Measurements from ENCODE around the gene POU2AF1.

DNA sequence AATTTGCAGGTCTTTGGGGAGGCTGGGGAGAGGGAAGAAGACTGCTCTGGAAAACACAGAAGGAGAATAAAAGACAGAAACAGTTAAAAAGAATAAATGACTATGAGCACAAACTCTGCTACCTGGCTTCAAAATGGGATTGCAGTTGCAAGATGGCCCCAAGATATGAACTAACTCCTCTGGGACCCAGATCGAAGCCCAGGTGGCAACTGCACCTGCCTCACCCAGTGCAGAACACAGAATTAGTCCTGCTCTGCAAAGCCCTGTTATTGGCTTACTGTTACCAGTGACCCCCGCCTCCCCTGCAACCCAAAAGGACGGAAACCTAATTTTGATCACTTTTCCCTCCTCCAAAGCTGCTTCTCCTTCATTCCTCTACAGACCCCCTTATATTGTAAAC, 35.9 kb upstream of the POU2AF1 start:
- no peak for TF ChIP-seq CREB1 (CRISPR knock-in tag; IDR thresholded peaks at IDR 0.05)
- TF ChIP-seq ZNF138 (CRISPR knock-in tag; conservative IDR thresholded peaks at IDR 0.05): no peak
- TF ChIP-seq, protein P1, sequence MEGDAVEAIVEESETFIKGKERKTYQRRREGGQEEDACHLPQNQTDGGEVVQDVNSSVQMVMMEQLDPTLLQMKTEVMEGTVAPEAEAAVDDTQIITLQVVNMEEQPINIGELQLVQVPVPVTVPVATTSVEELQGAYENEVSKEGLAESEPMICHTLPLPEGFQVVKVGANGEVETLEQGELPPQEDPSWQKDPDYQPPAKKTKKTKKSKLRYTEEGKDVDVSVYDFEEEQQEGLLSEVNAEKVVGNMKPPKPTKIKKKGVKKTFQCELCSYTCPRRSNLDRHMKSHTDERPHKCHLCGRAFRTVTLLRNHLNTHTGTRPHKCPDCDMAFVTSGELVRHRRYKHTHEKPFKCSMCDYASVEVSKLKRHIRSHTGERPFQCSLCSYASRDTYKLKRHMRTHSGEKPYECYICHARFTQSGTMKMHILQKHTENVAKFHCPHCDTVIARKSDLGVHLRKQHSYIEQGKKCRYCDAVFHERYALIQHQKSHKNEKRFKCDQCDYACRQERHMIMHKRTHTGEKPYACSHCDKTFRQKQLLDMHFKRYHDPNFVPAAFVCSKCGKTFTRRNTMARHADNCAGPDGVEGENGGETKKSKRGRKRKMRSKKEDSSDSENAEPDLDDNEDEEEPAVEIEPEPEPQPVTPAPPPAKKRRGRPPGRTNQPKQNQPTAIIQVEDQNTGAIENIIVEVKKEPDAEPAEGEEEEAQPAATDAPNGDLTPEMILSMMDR (IDR thresholded peaks at IDR 0.05): no peak
